ENCODE results near the gene APOC4. TPM values are rescaled to one million over a fixed set of nuclear protein-coding genes. Genes with fewer than 3 reads are reported as not detected.

The APOC4 gene
- total and polyA plus RNA-seq, 2 donors from 2014 or later: not detected

GRCh38 chr19:44947041-44947581, 5.1 kb downstream of the APOC4 start:
- Histone ChIP-seq H3K9me3 (ENCODE audit: control insufficient read depth in 2 of 3, insufficient read depth in 1 of 3, low read length in 3 of 3) (no peaks in the 10 kb centered on the region), H3K4me3 (ENCODE audit: low read length in 3 of 3) (no peak overlapping the region), H3K36me3 (ENCODE audit: control insufficient read depth in 2 of 3, insufficient read depth in 3 of 3, low read length in 3 of 3) (no peaks in the 10 kb centered on the region), H3K9ac (ENCODE audit: low read length in 3 of 3) (no peak overlapping the region), H3K4me1 (ENCODE audit: control insufficient read depth in 2 of 3, insufficient read depth in 2 of 3, low read depth in 1 of 3, low read length in 3 of 3) (peaks cover 0 to 5% (median 3%) of the 10 kb centered on the region in 3 donors), H3K27ac (ENCODE audit: low read depth in 2 of 2, low read length in 2 of 2) (no peak overlapping the region), H3K27me3 (ENCODE audit: control insufficient read depth, insufficient read depth, low read length) (no peaks in the 10 kb centered on the region)
- TF ChIP-seq CTCF (IDR thresholded peaks at IDR 0.05; ENCODE audit: borderline replicate concordance, extremely low read depth, insufficient read depth): no peak
- FAIRE-seq: no peak
- DNase-seq: no peak
- intact Hi-C loops (cut with DNase I): no loop called here

- H3K4me3 ChIP-seq (ENCODE audit: low read length in 3 of 3): no peak overlapping the region
- H3K4me1 ChIP-seq (ENCODE audit: control insufficient read depth in 2 of 3, insufficient read depth in 2 of 3, low read depth in 1 of 3, low read length in 3 of 3): peaks cover 0 to 5% (median 3%) of the 10 kb centered on the region in 3 donors
- DNase-seq (no peak), FAIRE-seq (no peak)
- no peak for TF ChIP-seq CTCF (IDR thresholded peaks at IDR 0.05; ENCODE audit: borderline replicate concordance, extremely low read depth, insufficient read depth)
- H3K9ac ChIP-seq (ENCODE audit: low read length in 3 of 3): no peak overlapping the region
- intact Hi-C loops (cut with DNase I): no loop called here
- no peaks in the 10 kb centered on the region for H3K27me3 ChIP-seq (ENCODE audit: control insufficient read depth, insufficient read depth, low read length)
- H3K36me3 ChIP-seq (ENCODE audit: control insufficient read depth in 2 of 3, insufficient read depth in 3 of 3, low read length in 3 of 3): no peaks in the 10 kb centered on the region
- H3K27ac ChIP-seq (ENCODE audit: low read depth in 2 of 2, low read length in 2 of 2): no peak overlapping the region
- no peaks in the 10 kb centered on the region for H3K9me3 ChIP-seq (ENCODE audit: control insufficient read depth in 2 of 3, insufficient read depth in 1 of 3, low read length in 3 of 3)
These were observed 6.2 kb downstream of the APOC4 start for GRCh38 chr19:44948237-44948636.

GRCh38 chr19:44948763-44949374, 6.8 kb downstream of the APOC4 start:
- TF ChIP-seq CTCF (IDR thresholded peaks at IDR 0.05; ENCODE audit: borderline replicate concordance, extremely low read depth, insufficient read depth): no peak
- no peak overlapping the region for H3K9ac ChIP-seq (ENCODE audit: low read length in 3 of 3)
- intact Hi-C loops (cut with DNase I): no loop called here
- H3K9me3 ChIP-seq (ENCODE audit: control insufficient read depth in 2 of 3, insufficient read depth in 1 of 3, low read length in 3 of 3): no peaks in the 10 kb centered on the region
- H3K4me3 ChIP-seq (ENCODE audit: low read length in 3 of 3): no peak overlapping the region
- DNase-seq: no peak
- H3K27me3 ChIP-seq (ENCODE audit: control insufficient read depth, insufficient read depth, low read length): no peaks in the 10 kb centered on the region
- H3K4me1 ChIP-seq (ENCODE audit: control insufficient read depth in 2 of 3, insufficient read depth in 2 of 3, low read depth in 1 of 3, low read length in 3 of 3): peaks cover 0 to 6% (median 5%) of the 10 kb centered on the region in 3 donors
- no peaks in the 10 kb centered on the region for H3K36me3 ChIP-seq (ENCODE audit: control insufficient read depth in 2 of 3, insufficient read depth in 3 of 3, low read length in 3 of 3)
- FAIRE-seq: no peak
- H3K27ac ChIP-seq (ENCODE audit: low read depth in 2 of 2, low read length in 2 of 2): no peak overlapping the region

Data from kidney (tissue), 14 donors.